ENCODE data around the gene TMEM43.
"Not testable (repeated sequence)": the region's sequence is repeated elsewhere in the genome, so short reads cannot be mapped to it uniquely, and the experiment has no call there.

The TMEM43 gene

DNA sequence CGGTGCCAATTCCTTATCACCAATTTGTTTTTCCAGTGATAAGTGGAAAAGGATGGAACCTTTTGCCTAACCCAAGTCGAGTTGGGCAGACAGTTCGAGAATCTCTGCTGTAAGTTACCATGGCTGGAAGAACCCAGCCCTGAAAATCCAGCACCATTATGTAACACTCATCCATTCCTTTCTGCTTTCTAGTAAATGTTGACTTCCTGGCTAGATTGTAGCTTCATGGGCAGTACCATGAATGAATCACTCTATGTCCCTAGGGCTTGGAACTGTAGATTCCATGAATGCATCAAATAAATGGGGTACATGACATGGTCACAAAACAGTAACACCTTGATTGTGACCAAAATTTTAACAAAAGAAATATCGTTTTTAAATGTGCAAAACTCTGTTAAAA is 14.2 kb upstream of the TMEM43 start:
- no peaks in the 10 kb centered on the region for H3K27me3 ChIP-seq (ENCODE audit: low read depth, low read length)
- no peaks in the 10 kb centered on the region for H3K9me3 ChIP-seq (ENCODE audit: control insufficient read depth in 1 of 2, low read length in 2 of 2)
- H3K27ac ChIP-seq (ENCODE audit: low read length), result no peak overlapping the region
- no peak overlapping the region for H3K4me3 ChIP-seq (ENCODE audit: low read depth in 1 of 2, low read length in 2 of 2)
- H3K4me1 ChIP-seq (ENCODE audit: control insufficient read depth in 1 of 2, insufficient read depth in 2 of 2, low read length in 2 of 2), result no peaks in the 10 kb centered on the region
- peaks cover 25 to 51% of the 10 kb centered on the region in 2 donors for H3K36me3 ChIP-seq (ENCODE audit: control insufficient read depth in 1 of 2, insufficient read depth in 2 of 2, low read length in 2 of 2)

DNA sequence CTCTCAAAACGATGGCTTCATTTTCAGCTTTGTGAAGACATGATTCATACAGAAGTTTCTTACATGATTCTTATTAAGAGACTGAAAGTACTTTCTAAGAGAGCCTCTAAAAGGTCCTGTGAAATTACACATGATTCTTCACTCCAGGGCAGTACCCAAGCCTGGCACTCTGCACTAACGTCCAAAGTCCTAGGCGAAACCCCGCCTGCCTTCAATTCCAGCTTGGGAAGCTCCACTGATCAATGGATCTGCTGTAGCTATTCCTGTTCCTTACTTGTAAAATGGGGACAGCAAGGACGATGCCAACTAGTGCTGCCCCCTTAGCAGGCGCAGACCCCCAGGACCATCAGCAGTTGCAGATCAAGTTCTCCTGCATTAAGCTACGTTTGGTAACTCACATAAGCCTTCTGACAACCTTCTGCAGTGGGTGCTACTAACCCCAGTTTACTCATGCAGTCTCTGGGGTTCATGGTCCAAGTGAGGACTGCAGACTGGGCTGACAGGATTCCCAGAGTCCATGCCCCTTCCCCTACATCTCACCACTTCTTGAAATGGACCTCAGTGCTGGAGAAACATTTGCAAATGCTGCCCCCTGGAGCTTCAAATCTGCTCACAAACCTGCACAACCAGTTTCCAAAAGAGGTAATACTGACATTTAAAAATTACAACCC is 10.8 kb upstream of the TMEM43 start:
- Histone ChIP-seq H3K36me3 (ENCODE audit: control insufficient read depth in 1 of 2, insufficient read depth in 2 of 2, low read length in 2 of 2) (peaks cover 30 to 57% of the 10 kb centered on the region in 2 donors), H3K27ac (ENCODE audit: low read length) (no peak overlapping the region), H3K27me3 (ENCODE audit: low read depth, low read length) (no peaks in the 10 kb centered on the region), H3K4me3 (ENCODE audit: low read depth in 1 of 2, low read length in 2 of 2) (no peak overlapping the region), H3K9me3 (ENCODE audit: control insufficient read depth in 1 of 2, low read length in 2 of 2) (no peaks in the 10 kb centered on the region), H3K4me1 (ENCODE audit: control insufficient read depth in 1 of 2, insufficient read depth in 2 of 2, low read length in 2 of 2) (no peaks in the 10 kb centered on the region)

DNA sequence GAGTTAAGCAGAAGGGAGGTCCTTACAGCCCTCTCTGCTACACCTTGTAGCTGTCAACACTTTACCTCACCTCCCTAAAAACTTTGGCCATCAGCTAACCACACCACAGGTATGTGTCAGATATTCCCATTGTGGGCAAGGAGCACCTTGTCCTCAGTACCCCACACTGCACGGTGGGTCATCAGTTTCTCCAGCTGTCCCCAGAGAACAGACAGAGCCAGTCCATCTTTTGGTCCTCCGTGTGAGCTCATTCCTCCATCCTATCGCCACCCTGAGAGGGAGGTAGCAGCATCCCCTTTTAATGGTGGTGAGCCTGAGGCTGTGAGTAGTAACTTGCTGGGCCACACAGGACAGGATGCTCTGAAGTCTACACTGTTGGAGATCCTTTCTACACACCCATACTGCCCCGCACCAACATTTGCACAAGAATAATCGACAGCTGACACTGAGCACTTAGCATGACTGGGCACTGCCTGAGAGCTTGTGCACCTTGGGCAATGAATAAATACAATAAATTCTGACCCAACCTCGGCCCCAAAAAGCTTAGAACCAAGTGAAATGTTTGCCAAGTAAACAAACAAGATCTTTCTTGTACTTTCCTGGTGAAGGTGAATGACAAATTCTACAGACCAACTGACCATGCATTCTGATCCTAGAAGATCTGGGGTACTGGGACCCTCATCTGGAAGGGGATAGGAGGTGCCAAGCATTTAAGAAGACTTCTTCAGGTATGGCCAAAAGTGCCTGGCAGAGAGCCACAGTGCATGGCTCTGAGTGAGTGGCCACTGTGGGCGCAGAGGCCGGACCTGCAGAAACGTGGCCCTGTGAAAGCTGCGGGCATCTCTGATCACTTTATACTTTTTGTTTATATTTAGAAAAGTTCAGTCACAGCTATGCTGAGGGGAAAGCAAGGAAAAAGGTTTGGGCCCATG is 7.1 kb upstream of the TMEM43 start:
- no peaks in the 10 kb centered on the region for H3K27me3 ChIP-seq (ENCODE audit: low read depth, low read length)
- no peaks in the 10 kb centered on the region for H3K9me3 ChIP-seq (ENCODE audit: control insufficient read depth in 1 of 2, low read length in 2 of 2)
- H3K4me3 ChIP-seq (ENCODE audit: low read depth in 1 of 2, low read length in 2 of 2), result no peak overlapping the region
- H3K36me3 ChIP-seq (ENCODE audit: control insufficient read depth in 1 of 2, insufficient read depth in 2 of 2, low read length in 2 of 2), result peaks cover 22 to 39% of the 10 kb centered on the region in 2 donors
- no peak overlapping the region for H3K27ac ChIP-seq (ENCODE audit: low read length)
- H3K4me1 ChIP-seq (ENCODE audit: control insufficient read depth in 1 of 2, insufficient read depth in 2 of 2, low read length in 2 of 2), result peaks cover 0 to 4% of the 10 kb centered on the region in 2 donors

DNA sequence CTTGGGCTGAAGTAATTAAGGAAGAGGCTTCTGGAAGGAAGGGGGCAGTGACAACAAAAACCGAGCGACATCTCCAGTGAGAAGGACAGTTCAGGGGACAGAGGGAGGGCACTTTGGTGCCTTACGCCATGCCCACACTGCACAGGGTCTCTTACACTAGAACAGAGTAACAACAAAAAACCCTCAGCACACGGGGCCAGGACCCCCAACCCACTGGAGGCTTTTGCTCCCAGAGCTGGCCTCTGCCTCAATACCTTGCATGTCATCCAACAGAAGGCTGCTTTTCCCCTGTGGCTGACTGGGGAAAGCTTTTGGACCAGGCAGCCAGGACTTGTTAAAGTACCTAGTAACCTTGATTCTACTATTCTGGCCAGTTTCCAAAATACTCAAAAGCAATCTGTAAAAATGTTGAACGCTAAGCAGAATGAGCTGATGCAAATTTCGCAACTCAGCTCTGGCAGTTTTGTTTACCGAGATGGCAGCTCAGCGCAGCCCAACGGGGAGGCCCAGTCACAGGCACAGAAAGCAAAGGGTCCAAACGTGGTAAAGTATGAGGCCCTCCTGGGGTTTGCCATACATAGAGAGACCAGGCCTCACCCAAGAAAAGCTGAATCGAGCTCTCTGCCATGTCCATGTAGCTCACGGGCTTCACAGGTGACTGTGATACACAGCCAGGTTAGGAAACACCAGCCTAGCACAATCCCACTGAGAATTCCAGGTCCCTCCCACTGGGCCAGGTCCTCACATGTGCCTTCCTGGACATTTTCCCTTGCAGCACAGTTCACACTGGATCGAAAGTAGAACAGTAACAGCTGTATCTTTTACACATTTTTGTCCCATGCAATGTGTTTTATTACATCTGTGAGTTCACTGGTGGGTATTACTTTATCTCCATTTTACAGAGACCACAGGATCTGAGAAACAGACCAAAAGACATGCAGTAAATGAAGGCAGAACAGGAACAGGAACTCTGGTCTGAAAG is 6.2 kb upstream of the TMEM43 start:
- H3K4me3 ChIP-seq (ENCODE audit: low read depth in 1 of 2, low read length in 2 of 2), result no peak overlapping the region
- no peaks in the 10 kb centered on the region for H3K9me3 ChIP-seq (ENCODE audit: control insufficient read depth in 1 of 2, low read length in 2 of 2)
- peaks cover 7 to 13% of the 10 kb centered on the region in 2 donors for H3K4me1 ChIP-seq (ENCODE audit: control insufficient read depth in 1 of 2, insufficient read depth in 2 of 2, low read length in 2 of 2)
- H3K27me3 ChIP-seq (ENCODE audit: low read depth, low read length), result no peaks in the 10 kb centered on the region
- H3K36me3 ChIP-seq (ENCODE audit: control insufficient read depth in 1 of 2, insufficient read depth in 2 of 2, low read length in 2 of 2), result peaks cover 22 to 30% of the 10 kb centered on the region in 2 donors
- no peak overlapping the region for H3K27ac ChIP-seq (ENCODE audit: low read length)

DNA sequence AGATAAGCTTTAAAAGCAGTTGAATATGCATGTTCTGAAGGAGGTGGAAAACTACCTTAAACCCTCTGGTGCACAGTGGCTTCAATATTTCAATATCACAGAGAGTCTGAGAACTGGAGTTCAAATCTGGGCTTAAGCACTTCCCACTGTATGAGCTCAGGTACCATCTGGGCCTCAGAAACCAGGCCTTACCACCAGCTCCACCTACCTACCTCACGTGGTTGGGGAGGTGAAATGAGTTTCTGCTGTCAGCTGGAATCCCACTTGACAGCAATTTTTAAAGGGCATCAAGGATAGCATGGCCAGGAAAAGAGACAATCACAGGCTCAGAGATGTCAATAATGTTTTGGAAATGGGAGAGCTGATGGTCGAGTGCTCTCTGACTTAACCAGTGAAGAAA is 5.2 kb upstream of the TMEM43 start:
- H3K27me3 ChIP-seq (ENCODE audit: low read depth, low read length), result no peaks in the 10 kb centered on the region

DNA sequence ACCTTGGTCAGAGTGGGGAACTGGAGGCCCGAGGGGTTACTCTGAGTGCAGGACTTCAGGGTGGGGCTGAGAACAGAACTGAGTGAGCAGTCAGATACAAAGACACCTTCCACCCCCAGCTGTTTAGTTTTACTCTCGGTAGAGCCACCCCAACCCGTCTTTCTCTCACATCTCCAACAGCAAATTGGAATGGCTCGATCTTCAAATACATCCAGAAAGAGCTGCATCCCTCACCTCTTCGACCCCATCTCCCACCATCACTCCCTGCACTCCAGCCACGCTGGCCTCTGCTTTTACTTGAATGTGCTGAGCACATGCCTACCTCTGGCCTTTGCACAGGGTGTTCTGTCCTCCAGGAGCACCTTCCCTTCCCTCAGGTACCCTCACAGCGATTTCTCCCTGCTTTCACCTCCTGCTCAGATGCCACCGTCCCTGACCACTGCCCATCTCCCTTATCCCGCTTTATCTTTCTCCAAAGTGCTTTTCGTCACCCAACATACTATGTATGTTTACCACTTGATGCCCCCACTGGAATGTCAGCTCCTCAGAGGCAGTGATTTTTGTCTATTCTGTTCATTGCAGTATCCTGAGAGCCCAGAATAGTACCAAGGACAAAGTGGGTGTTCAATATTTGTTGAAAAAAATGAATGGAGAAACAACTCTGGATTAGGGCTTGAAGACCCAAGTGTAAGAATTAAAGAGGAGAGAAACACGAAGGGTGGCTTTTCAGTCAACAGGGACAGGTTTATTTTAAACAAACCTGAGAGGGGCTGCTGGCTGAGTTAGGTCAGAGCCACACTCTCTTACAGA is 4.5 kb upstream of the TMEM43 start:
- no peaks in the 10 kb centered on the region for H3K27me3 ChIP-seq (ENCODE audit: low read depth, low read length)
- no peaks in the 10 kb centered on the region for H3K9me3 ChIP-seq (ENCODE audit: control insufficient read depth in 1 of 2, low read length in 2 of 2)
- H3K4me3 ChIP-seq (ENCODE audit: low read depth in 1 of 2, low read length in 2 of 2), result no peak overlapping the region
- H3K36me3 ChIP-seq (ENCODE audit: control insufficient read depth in 1 of 2, insufficient read depth in 2 of 2, low read length in 2 of 2), result peaks cover 13 to 14% of the 10 kb centered on the region in 2 donors
- peaks cover 7 to 16% of the 10 kb centered on the region in 2 donors for H3K4me1 ChIP-seq (ENCODE audit: control insufficient read depth in 1 of 2, insufficient read depth in 2 of 2, low read length in 2 of 2)
- H3K27ac ChIP-seq (ENCODE audit: low read length), result no peak overlapping the region

More for the DNA sequence above, 5.2 kb upstream of the TMEM43 start:
- Histone ChIP-seq H3K27ac (ENCODE audit: low read length) (no peak overlapping the region), H3K9me3 (ENCODE audit: control insufficient read depth in 1 of 2, low read length in 2 of 2) (no peaks in the 10 kb centered on the region), H3K4me3 (ENCODE audit: low read depth in 1 of 2, low read length in 2 of 2) (no peak overlapping the region), H3K4me1 (ENCODE audit: control insufficient read depth in 1 of 2, insufficient read depth in 2 of 2, low read length in 2 of 2) (peaks cover 7 to 16% of the 10 kb centered on the region in 2 donors), H3K36me3 (ENCODE audit: control insufficient read depth in 1 of 2, insufficient read depth in 2 of 2, low read length in 2 of 2) (peaks cover 20 to 21% of the 10 kb centered on the region in 2 donors)

DNA sequence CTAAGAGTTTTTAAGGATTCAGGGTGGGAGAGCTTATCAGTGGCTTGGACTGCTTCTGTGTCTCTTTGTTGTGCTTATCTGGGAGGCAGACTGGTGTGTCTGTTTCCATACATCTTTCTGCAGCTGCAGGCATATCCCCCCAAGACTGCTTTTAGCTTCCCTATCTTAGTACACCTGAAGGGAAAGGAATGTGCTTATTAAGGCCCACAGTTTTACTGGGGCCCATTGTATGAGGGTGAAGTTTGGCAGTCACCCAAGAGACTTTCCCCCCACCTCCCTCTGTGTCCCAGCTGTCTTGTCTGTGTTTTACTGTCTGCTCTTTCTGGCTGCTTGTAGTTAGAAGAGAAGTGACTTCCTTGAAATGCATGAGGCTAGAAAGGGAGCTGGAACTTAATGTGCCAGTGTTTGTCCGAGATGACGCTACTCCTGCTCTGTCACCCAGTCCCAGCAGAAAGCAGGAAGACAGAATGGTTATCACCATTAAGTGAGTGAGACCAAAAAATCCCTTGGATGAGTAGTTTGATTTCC is 3.9 kb upstream of the TMEM43 start:
- not testable (repeated sequence) for H3K9me3 ChIP-seq (ENCODE audit: control insufficient read depth in 1 of 2, low read length in 2 of 2); H3K36me3 ChIP-seq (ENCODE audit: control insufficient read depth in 1 of 2, insufficient read depth in 2 of 2, low read length in 2 of 2); H3K4me3 ChIP-seq (ENCODE audit: low read depth in 1 of 2, low read length in 2 of 2); H3K27me3 ChIP-seq (ENCODE audit: low read depth, low read length); H3K27ac ChIP-seq (ENCODE audit: low read length)
- H3K4me1 ChIP-seq (ENCODE audit: control insufficient read depth in 1 of 2, insufficient read depth in 2 of 2, low read length in 2 of 2), result peaks cover 8 to 18% of the 10 kb centered on the region in 2 donors

DNA sequence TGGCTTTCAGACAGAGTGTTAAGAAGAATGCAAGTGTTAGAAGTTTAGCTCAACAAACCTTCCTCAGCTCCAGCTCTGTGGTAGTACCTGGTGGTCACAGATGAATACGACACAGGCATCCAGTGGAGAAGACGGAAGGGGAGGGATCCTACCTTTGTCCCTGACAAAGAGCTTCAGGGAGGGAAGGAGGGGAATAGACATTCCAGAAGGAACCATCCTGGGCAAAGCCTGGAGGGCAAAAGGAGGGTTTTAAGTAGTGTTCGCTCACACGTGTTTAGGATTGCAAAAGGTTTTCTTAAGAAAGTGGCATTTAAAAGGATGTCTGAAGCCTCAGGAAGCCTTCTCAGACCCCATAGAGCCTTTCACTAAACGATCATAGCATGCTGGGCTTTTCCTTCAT is 3.0 kb upstream of the TMEM43 start:
- no peak overlapping the region for H3K4me3 ChIP-seq (ENCODE audit: low read depth in 1 of 2, low read length in 2 of 2)
- H3K9me3 ChIP-seq (ENCODE audit: control insufficient read depth in 1 of 2, low read length in 2 of 2), result no peaks in the 10 kb centered on the region
- no peaks in the 10 kb centered on the region for H3K27me3 ChIP-seq (ENCODE audit: low read depth, low read length)
- H3K27ac ChIP-seq (ENCODE audit: low read length), result no peak overlapping the region
- peaks cover 17 to 27% of the 10 kb centered on the region in 2 donors for H3K4me1 ChIP-seq (ENCODE audit: control insufficient read depth in 1 of 2, insufficient read depth in 2 of 2, low read length in 2 of 2)
- peaks cover 4% of the 10 kb centered on the region in 2 donors for H3K36me3 ChIP-seq (ENCODE audit: control insufficient read depth in 1 of 2, insufficient read depth in 2 of 2, low read length in 2 of 2)

DNA sequence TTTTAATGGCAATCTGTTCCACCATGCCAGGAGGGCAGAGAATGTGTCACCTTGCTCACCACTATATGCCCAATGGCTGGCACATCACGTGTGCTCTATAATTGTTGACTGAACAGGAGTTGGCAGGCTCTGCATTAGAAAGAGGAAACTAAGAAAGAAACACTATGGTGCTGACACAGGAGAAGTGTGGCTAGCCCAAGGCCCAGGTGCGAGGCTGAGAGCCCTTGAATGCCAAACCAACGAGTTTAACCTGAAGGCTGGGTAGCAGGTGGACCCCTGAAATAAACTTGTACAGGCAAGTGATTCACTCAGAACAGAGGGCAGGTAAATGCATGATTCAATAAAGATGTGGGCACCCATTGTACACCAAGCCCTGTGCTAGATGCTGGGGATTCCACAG is 2.6 kb upstream of the TMEM43 start:
- Histone ChIP-seq H3K27ac (ENCODE audit: low read length) (no peak overlapping the region), H3K27me3 (ENCODE audit: low read depth, low read length) (no peaks in the 10 kb centered on the region), H3K36me3 (ENCODE audit: control insufficient read depth in 1 of 2, insufficient read depth in 2 of 2, low read length in 2 of 2) (peaks cover 4% of the 10 kb centered on the region in 2 donors), H3K9me3 (ENCODE audit: control insufficient read depth in 1 of 2, low read length in 2 of 2) (no peaks in the 10 kb centered on the region), H3K4me3 (ENCODE audit: low read depth in 1 of 2, low read length in 2 of 2) (no peak overlapping the region), H3K4me1 (ENCODE audit: control insufficient read depth in 1 of 2, insufficient read depth in 2 of 2, low read length in 2 of 2) (peaks cover 18 to 31% of the 10 kb centered on the region in 2 donors)
